WTC11 (cell line): Measurements from ENCODE around the gene ALDH3A2. TPM values are rescaled to one million over a fixed set of nuclear protein-coding genes. Genes with fewer than 3 reads are reported as not detected.
A peak's percentile ranks its signal among the peaks of the same experiment; 100 is the strongest.

Source experiments
- ATAC-seq: fragments of 200-7000 bp; cut with Tn5 transposase; 2 replicates; pipeline ENCODE4 v1.10.0; 2021; ENCODE audit warnings: mild to moderate bottlenecking, moderate library complexity
- CTCF ChIA-PET: fragments of 300-600 bp; sonication (Branson Sonifier 250); formaldehyde crosslinking; loops from one replicate; lab custom pipeline; 2021; ENCODE audit warnings: antibody characterized with exemption; lab: Charles Lee
- POLR2A ChIA-PET: fragments of 350-600 bp; sonication (Branson Sonifier 250); formaldehyde crosslinking; loops from one replicate; lab custom pipeline; 2021; ENCODE audit warnings: antibody characterized with exemption; lab: Charles Lee
- DNase-seq: peaks from one replicate; pipeline ENCODE4 v3.0.0; 2021; ENCODE audit warnings: low spot score
- H3K27ac Mint-ChIP-seq: 2 replicates; pipeline ENCODE4 v1.8.0; 2021; ENCODE audit warnings: mixed read lengths
- H3K27me3 Mint-ChIP-seq: 2 replicates; pipeline ENCODE4 v1.8.0; 2021; ENCODE audit warnings: low read depth, mild to moderate bottlenecking, moderate library complexity, mixed read lengths
- H3K36me3 Mint-ChIP-seq: 2 replicates; pipeline ENCODE4 v1.8.0; 2021; ENCODE audit warnings: mixed read lengths
- H3K4me1 Mint-ChIP-seq: 2 replicates; pipeline ENCODE4 v1.8.0; 2022; ENCODE audit warnings: mixed read lengths
- H3K4me3 Mint-ChIP-seq: 2 replicates; pipeline ENCODE4 v1.8.0; 2021; ENCODE audit warnings: mild to moderate bottlenecking, moderate library complexity, mixed read lengths
- H3K9me3 Mint-ChIP-seq: 2 replicates; pipeline ENCODE4 v1.8.0; 2021; ENCODE audit warnings: mixed read lengths
- EMX1 ChIP-seq: fragments of 250-450 bp; sonication (Bioruptor Pico); IDR thresholded peaks from 2 replicates; pipeline ENCODE4 v1.8.0; 2021; ENCODE audit warnings: mild to moderate bottlenecking
- ETV6 ChIP-seq: sonication (generic); formaldehyde crosslinking; IDR thresholded peaks from 2 replicates; pipeline ENCODE4 v1.8.1; 2022; ENCODE audit warnings: mild to moderate bottlenecking, missing genetic modification reagents
- GABPB1 ChIP-seq: sonication (generic); formaldehyde crosslinking; IDR thresholded peaks from 2 replicates; pipeline ENCODE4 v1.8.1; 2023; ENCODE audit warnings: mild to moderate bottlenecking, missing genetic modification reagents
- HMGA2 ChIP-seq: fragments of 250-450 bp; sonication (Bioruptor Pico); IDR thresholded peaks from 2 replicates; pipeline ENCODE4 v1.4.0; 2021; ENCODE audit warnings: mild to moderate bottlenecking, moderate library complexity
- MYBL2 ChIP-seq: sonication (generic); formaldehyde crosslinking; IDR thresholded peaks from 2 replicates; pipeline ENCODE4 v1.8.1; 2023; ENCODE audit warnings: mild to moderate bottlenecking, moderate library complexity, missing genetic modification reagents
- NR3C1 ChIP-seq: sonication (generic); formaldehyde crosslinking; conservative IDR thresholded peaks from 2 replicates; pipeline ENCODE4 v1.8.1; 2023; ENCODE audit warnings: low read depth, mild to moderate bottlenecking, missing genetic modification reagents
- SP1 ChIP-seq: sonication (generic); formaldehyde crosslinking; conservative IDR thresholded peaks from 2 replicates; pipeline ENCODE4 v1.8.1; 2022; ENCODE audit warnings: missing genetic modification reagents
- ZNF416 ChIP-seq: fragments of 250-450 bp; sonication (Bioruptor Pico); IDR thresholded peaks from 2 replicates; pipeline ENCODE4 v1.9.0; 2021; ENCODE audit warnings: mild to moderate bottlenecking, inconsistent platforms
- total RNA-seq: library from RNA; stranded (reverse); gene quantifications from 3 replicates; pipeline ENCODE4 v1.2.3, GENCODE V29; 2021
- TF ChIP-seq, protein P1 (sequence below): fragments of 250-450 bp; sonication (Bioruptor Pico); IDR thresholded peaks from 2 replicates; pipeline ENCODE4 v1.8.0; 2021; ENCODE audit warnings: mild to moderate bottlenecking
- TF ChIP-seq, protein P2 (sequence below): sonication (generic); formaldehyde crosslinking; IDR thresholded peaks from 2 replicates; pipeline ENCODE4 v1.8.1; 2023; ENCODE audit warnings: mild to moderate bottlenecking, missing genetic modification reagents
- TF ChIP-seq, protein P3 (sequence below): sonication (generic); formaldehyde crosslinking; IDR thresholded peaks from 2 replicates; pipeline ENCODE4 v1.8.1; 2022; ENCODE audit warnings: missing genetic modification reagents, borderline replicate concordance
- TF ChIP-seq, protein P4 (sequence below): sonication (generic); formaldehyde crosslinking; IDR thresholded peaks from 2 replicates; pipeline ENCODE4 v1.8.1; 2023; ENCODE audit warnings: mild to moderate bottlenecking, missing genetic modification reagents
- TF ChIP-seq, protein P5 (sequence below): sonication (generic); formaldehyde crosslinking; IDR thresholded peaks from 2 replicates; pipeline ENCODE4 v1.8.1; 2023; ENCODE audit warnings: mild to moderate bottlenecking, moderate library complexity, missing genetic modification reagents

ALDH3A2 gene
- total RNA-seq, 1 experiment from 2014 or later = 68.5 TPM

DNA sequence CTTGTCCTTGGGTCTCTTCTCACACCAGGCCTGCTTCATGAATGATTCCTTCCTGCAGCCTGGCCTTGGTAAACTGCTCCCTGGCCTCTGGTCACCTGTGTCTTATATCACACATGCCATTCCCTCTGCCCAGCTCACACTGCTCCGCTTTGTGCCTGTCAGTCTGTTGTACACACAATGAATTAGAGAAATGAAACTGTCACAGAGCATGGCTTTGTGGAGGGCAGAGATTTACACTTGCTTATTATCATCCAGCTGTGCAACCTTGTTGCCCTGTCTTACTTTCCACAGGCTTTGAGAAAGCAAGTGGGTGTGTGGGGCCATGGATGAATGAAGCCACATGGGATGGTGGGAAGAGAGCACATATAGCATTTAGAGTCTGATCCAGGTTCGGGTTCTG is 22.4 kb downstream of the ALDH3A2 start (continued):
- TF ChIP-seq EMX1 (CRISPR knock-in tag) (no peak), MYBL2 (no peak)
- TF ChIP-seq, protein P1, sequence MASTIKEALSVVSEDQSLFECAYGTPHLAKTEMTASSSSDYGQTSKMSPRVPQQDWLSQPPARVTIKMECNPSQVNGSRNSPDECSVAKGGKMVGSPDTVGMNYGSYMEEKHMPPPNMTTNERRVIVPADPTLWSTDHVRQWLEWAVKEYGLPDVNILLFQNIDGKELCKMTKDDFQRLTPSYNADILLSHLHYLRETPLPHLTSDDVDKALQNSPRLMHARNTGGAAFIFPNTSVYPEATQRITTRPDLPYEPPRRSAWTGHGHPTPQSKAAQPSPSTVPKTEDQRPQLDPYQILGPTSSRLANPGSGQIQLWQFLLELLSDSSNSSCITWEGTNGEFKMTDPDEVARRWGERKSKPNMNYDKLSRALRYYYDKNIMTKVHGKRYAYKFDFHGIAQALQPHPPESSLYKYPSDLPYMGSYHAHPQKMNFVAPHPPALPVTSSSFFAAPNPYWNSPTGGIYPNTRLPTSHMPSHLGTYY = no peak
- TF ChIP-seq, protein P2, sequence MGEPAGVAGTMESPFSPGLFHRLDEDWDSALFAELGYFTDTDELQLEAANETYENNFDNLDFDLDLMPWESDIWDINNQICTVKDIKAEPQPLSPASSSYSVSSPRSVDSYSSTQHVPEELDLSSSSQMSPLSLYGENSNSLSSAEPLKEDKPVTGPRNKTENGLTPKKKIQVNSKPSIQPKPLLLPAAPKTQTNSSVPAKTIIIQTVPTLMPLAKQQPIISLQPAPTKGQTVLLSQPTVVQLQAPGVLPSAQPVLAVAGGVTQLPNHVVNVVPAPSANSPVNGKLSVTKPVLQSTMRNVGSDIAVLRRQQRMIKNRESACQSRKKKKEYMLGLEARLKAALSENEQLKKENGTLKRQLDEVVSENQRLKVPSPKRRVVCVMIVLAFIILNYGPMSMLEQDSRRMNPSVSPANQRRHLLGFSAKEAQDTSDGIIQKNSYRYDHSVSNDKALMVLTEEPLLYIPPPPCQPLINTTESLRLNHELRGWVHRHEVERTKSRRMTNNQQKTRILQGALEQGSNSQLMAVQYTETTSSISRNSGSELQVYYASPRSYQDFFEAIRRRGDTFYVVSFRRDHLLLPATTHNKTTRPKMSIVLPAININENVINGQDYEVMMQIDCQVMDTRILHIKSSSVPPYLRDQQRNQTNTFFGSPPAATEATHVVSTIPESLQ (CRISPR knock-in tag) = no peak
- TF ChIP-seq, protein P3, sequence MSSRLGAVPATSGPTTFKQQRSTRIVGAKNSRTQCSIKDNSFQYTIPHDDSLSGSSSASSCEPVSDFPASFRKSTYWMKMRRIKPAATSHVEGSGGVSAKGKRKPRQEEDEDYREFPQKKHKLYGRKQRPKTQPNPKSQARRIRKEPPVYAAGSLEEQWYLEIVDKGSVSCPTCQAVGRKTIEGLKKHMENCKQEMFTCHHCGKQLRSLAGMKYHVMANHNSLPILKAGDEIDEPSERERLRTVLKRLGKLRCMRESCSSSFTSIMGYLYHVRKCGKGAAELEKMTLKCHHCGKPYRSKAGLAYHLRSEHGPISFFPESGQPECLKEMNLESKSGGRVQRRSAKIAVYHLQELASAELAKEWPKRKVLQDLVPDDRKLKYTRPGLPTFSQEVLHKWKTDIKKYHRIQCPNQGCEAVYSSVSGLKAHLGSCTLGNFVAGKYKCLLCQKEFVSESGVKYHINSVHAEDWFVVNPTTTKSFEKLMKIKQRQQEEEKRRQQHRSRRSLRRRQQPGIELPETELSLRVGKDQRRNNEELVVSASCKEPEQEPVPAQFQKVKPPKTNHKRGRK (CRISPR knock-in tag) = no peak
- TF ChIP-seq, all 79 proteins: peak for 0

DNA sequence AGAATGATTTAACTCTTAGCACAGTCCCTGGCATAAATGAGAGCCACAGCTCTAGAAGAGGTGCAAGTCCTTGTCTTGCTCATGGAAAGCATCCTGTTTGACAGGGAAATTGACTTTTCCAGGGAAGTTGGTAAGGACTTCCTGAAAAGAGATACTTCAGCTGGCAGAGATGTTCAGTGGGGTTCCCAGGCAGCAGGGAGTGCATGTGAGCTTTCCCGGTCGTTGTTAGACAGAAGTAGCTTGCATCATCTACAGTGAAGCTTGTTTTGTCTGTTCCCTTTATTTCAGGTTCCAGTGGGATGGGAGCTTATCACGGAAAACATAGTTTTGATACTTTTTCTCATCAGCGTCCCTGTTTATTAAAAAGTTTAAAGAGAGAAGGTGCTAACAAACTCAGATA is 22.9 kb downstream of the ALDH3A2 start:
- ChIA-PET CTCF (interaction anchor here (1.1 kb wide), 1 partner anchor 24 kb away, joined by 4 read pairs; no protein-coding TSS in a partner anchor), POLR2A (interaction anchor here (0.7 kb wide), 1 partner anchor 10 kb away, joined by 3 read pairs; no protein-coding TSS in a partner anchor)
- no peak for ATAC-seq

DNA sequence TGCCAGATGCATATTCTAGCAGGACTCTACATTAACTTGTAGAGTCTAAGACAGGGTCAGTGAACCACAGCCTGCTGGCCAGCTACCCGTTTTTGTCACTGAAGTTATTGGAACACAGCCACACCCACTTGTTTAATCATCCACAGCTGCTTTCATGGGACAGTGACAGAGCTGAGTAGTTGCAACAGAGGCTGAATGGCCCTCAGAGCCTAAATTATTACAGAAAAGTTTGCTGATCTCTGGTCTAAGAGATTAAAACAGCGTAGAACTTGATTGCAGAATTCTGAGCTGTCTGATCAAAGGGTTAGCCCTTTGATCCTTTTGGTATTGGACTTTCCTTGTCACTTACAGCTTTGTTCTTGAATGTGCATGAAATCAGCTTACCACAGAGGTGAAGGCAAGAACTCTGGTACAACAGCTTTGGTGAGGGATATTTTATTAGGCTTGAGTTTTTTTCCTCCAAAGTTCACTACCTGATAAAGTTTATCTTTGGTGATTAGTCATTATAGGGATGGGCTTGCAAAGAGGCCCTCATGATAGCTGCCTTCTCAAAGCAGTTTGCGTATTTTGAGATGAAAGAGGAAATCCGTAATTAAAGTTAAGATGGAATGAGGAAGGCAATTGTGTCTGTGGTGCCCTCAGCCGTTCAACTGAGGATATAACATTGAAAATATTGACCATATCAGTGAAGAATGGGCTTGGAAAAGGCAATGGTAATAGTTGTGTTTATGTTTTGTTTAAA is 23.6 kb downstream of the ALDH3A2 start:
- DNase-seq = no peak
- no peak overlapping the region for H3K27ac Mint-ChIP-seq
- H3K36me3 Mint-ChIP-seq = peaks cover 69% of the 10 kb centered on the region
- no peaks in the 10 kb centered on the region for H3K27me3 Mint-ChIP-seq
- no peak overlapping the region for H3K4me3 Mint-ChIP-seq
- no peak for ATAC-seq
- no peak for TF ChIP-seq HMGA2 (CRISPR knock-in tag)
- H3K4me1 Mint-ChIP-seq = no peaks in the 10 kb centered on the region
- ChIA-PET CTCF (interaction anchor here (1.1 kb wide), 1 partner anchor 25 kb away, joined by 4 read pairs; no protein-coding TSS in a partner anchor), POLR2A (interaction anchor here (0.7 kb wide), 1 partner anchor 10 kb away, joined by 3 read pairs; no protein-coding TSS in a partner anchor)
- H3K9me3 Mint-ChIP-seq = peaks cover 27% of the 10 kb centered on the region

More for the DNA sequence above, 22.9 kb downstream of the ALDH3A2 start:
- peaks cover 64% of the 10 kb centered on the region for H3K36me3 Mint-ChIP-seq
- TF ChIP-seq, protein P4, sequence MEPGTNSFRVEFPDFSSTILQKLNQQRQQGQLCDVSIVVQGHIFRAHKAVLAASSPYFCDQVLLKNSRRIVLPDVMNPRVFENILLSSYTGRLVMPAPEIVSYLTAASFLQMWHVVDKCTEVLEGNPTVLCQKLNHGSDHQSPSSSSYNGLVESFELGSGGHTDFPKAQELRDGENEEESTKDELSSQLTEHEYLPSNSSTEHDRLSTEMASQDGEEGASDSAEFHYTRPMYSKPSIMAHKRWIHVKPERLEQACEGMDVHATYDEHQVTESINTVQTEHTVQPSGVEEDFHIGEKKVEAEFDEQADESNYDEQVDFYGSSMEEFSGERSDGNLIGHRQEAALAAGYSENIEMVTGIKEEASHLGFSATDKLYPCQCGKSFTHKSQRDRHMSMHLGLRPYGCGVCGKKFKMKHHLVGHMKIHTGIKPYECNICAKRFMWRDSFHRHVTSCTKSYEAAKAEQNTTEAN = no peak
- peak; percentile 49; the same call in 1 of the 2 replicates for TF ChIP-seq GABPB1 (CRISPR knock-in tag)
- no peaks in the 10 kb centered on the region for H3K4me1 Mint-ChIP-seq
- H3K4me3 Mint-ChIP-seq = no peak overlapping the region
- no peak overlapping the region; the same call in 1 of the 2 replicates for H3K27ac Mint-ChIP-seq
- H3K27me3 Mint-ChIP-seq = no peaks in the 10 kb centered on the region
- H3K9me3 Mint-ChIP-seq = peaks cover 20% of the 10 kb centered on the region
- DNase-seq = no peak

DNA sequence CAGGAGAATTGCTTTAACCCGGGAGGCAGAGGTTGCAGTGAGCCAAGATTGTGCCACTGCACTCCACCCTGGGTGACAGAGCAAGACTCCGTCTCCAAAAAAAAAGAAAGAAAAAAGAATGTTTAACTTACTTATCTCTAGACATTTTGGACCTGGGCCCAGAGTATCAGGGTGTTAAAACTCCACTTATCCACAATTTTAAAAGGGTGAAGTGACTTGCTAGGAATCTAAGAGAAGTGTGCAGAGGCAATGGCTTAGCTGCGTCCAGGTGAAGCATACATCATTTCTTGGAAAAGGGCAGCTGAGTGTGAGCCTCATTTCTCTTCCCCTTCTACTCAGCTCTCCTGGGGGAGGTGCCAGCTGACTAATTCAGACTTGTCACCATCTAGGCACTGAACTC is 25.1 kb downstream of the ALDH3A2 start:
- TF ChIP-seq, protein P5, sequence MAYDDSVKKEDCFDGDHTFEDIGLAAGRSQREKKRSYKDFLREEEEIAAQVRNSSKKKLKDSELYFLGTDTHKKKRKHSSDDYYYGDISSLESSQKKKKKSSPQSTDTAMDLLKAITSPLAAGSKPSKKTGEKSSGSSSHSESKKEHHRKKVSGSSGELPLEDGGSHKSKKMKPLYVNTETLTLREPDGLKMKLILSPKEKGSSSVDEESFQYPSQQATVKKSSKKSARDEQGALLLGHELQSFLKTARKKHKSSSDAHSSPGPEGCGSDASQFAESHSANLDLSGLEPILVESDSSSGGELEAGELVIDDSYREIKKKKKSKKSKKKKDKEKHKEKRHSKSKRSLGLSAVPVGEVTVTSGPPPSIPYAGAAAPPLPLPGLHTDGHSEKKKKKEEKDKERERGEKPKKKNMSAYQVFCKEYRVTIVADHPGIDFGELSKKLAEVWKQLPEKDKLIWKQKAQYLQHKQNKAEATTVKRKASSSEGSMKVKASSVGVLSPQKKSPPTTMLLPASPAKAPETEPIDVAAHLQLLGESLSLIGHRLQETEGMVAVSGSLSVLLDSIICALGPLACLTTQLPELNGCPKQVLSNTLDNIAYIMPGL (CRISPR knock-in tag) = no peak
- TF ChIP-seq ETV6 (CRISPR knock-in tag) (no peak), SP1 (CRISPR knock-in tag) (no peak), ZNF416 (no peak), NR3C1 (CRISPR knock-in tag) (no peak)
- ChIA-PET POLR2A (no interaction called here), CTCF (no interaction called here)
- no peak for DNase-seq
- peaks cover 41% of the 10 kb centered on the region for H3K9me3 Mint-ChIP-seq
- ATAC-seq = no peak
- no peak overlapping the region for H3K27ac Mint-ChIP-seq
- H3K36me3 Mint-ChIP-seq = peaks cover 82% of the 10 kb centered on the region
- no peaks in the 10 kb centered on the region for H3K27me3 Mint-ChIP-seq
- H3K4me3 Mint-ChIP-seq = no peak overlapping the region
- no peaks in the 10 kb centered on the region for H3K4me1 Mint-ChIP-seq
